RWPE1 (cell line): ENCODE measurements around the gene ISG15.

Source experiments
- CTCF ChIA-PET: fragments of 350-600 bp; sonication (Branson Sonifier 250); formaldehyde crosslinking; extraction: SDS; loops from one replicate; lab custom pipeline; 2021; lab: Yijun Ruan, JAX
- POLR2A ChIA-PET: fragments of 400-600 bp; formaldehyde crosslinking; extraction: SDS; loops from one replicate; lab custom pipeline; 2020; ENCODE audit warnings: antibody characterized with exemption; ENCODE audit not compliant: low non-redundant PET; lab: Yijun Ruan, JAX
- DNase-seq: peaks from one replicate; pipeline ENCODE4 v3.0.0; 2012; ENCODE audit warnings: low spot score
- H3K27ac ChIP-seq: fragments of 450-650 bp; 2 replicates; pipeline ENCODE4 v1.5.1; 2017
- CTCF ChIP-seq: fragments of 450-650 bp; conservative IDR thresholded peaks from 2 replicates; pipeline ENCODE4 v1.5.1; 2017; ENCODE audit warnings: low read depth, mild to moderate bottlenecking

Gene ISG15

GRCh38 chr1:1047963-1048362 lies 34.7 kb downstream of the ISG15 start:
- TF ChIP-seq CTCF = no peak
- DNase-seq = no peak
- ChIA-PET POLR2A (no interaction called here), CTCF (no interaction called here)
- no peak overlapping the region for H3K27ac ChIP-seq

- no peak for TF ChIP-seq CTCF
- ChIA-PET CTCF (no interaction called here), POLR2A (no interaction called here)
- H3K27ac ChIP-seq = no peak overlapping the region
- no peak for DNase-seq
Measured at GRCh38 chr1:1048765-1049164, 35.5 kb downstream of the ISG15 start.

DNA sequence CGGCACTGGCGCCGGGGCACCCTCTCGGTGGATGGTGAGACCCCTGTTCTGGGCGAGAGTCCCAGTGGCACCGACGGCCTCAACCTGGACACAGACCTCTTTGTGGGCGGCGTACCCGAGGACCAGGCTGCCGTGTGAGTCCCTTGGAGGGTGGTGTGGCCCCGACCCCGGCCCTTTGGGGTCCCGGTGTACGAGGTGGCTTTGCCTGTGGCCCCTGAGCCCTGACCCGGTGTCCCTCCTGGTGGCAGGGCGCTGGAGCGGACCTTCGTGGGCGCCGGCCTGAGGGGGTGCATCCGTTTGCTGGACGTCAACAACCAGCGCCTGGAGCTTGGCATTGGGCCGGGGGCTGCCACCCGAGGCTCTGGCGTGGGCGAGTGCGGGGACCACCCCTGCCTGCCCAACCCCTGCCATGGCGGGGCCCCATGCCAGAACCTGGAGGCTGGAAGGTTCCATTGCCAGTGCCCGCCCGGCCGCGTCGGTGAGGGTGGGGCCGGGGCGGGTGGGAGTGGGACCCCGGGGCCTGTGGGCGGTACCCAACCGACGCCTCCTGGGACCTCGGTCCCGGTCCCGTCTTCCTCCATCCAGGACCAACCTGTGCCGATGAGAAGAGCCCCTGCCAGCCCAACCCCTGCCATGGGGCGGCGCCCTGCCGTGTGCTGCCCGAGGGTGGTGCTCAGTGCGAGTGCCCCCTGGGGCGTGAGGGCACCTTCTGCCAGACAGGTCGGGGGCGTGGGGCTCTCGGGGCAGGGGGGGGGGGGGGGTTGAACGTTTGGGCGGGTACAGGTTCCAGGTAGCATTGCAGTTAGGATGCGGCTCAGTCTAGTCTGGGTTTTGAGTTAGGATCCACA lies 36.2 kb downstream of the ISG15 start:
- H3K27ac ChIP-seq = no peak overlapping the region
- ChIA-PET POLR2A (no interaction called here), CTCF (no interaction called here)
- no peak for DNase-seq
- TF ChIP-seq CTCF = no peak

DNA sequence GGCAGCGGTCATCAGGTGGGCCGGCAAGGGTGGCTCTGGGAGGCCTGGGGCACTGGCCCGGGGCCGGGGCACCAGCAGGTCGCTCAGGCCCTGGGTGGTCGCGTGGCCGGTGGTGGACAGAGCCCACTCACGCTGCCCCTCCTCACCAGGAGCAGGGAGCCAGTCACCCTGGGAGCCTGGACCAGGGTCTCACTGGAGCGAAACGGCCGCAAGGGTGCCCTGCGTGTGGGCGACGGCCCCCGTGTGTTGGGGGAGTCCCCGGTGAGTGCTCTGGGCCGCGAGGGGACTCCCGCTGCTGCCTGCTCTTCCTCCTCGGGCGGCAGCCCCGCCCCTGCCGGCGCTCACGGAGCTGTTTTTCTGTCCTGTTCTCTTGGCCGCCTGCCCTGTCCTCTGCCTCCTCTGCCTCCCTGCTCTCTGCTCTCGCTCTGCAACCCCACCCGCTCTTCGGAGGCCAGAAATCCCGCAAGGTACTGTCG lies 37.3 kb downstream of the ISG15 start:
- no peak for TF ChIP-seq CTCF

GRCh38 chr1:1051127-1051810 lies 38.0 kb downstream of the ISG15 start:
- TF ChIP-seq CTCF = no peak
- ChIA-PET POLR2A (no interaction called here), CTCF (interaction anchor here (1.4 kb wide), 1 partner anchor 67 kb away, joined by 3 read pairs; no protein-coding TSS in a partner anchor)
- 0 out of 2 replicates have a peak overlapping the region, but pooled peaks have one; percentile 20 for H3K27ac ChIP-seq
- no peak for DNase-seq

More for the DNA sequence above, 37.3 kb downstream of the ISG15 start:
- CTCF ChIA-PET = interaction anchor here (0.6 to 1.4 kb wide), 2 partner anchors 67 to 102 kb away, joined by 3 read pairs; no protein-coding TSS in a partner anchor
- H3K27ac ChIP-seq = no peak overlapping the region
- no peak for DNase-seq
- POLR2A ChIA-PET = no interaction called here
